K562 (cell line): ENCODE data around the gene TASP1. TPM values are rescaled to one million over a fixed set of nuclear protein-coding genes. Genes with fewer than 3 reads are reported as not detected.
A peak's percentile ranks its signal among the peaks of the same experiment; 100 is the strongest.

ENCODE experiments used
- ATAC-seq: fragments of 200-7000 bp; cut with Tn5 transposase; 3 replicates; pipeline ENCODE4 v1.9.1; 2020; ENCODE audit warnings: moderate library complexity
- BruUV-seq: library from RNA; stranded (reverse); fragments of 400-500 nt; replicated peaks from 2 replicates; lab custom pipeline; 2021; lab: Mats Ljungman, UMichigan
- CTCF ChIA-PET: fragments of 300-600 bp; formaldehyde crosslinking; extraction: SDS; loops from one replicate; lab custom pipeline; 2021; ENCODE audit warnings: low intra/inter-chr PET ratio; lab: Yijun Ruan, JAX
- POLR2A ChIA-PET: fragments of 300-600, 350-650 bp; sonication (Branson Sonifier 250); formaldehyde crosslinking; extraction: SDS; loops from one replicate; lab custom pipeline; 2021; ENCODE audit warnings: antibody characterized with exemption, inconsistent platforms; lab: Yijun Ruan, JAX
- DNase-seq, 4 experiments: peaks; one replicate each; pipeline versions ENCODE4 v3.0.0 to v3.0.0-alpha.2; 2011 to 2018; ENCODE audit warnings: low spot score in 3 of 4, mixed read lengths in 3 of 4; ENCODE audit errors: extremely low read depth in 1 of 4
- FAIRE-seq: peaks from 2 replicates; lab custom pipeline; 2011; peaks lifted over from hg19 to GRCh38; lab: Jason Lieb, UNC
- H2AFZ ChIP-seq: 2 replicates; pipeline ENCODE4 v1.6.0; 2011; ENCODE audit warnings: low read depth, low read length, control low read depth, inconsistent platforms
- H3K27ac ChIP-seq: fragments of 200-600 bp; 3 replicates; pipeline ENCODE4 v1.8.0; 2011; ENCODE audit warnings: low read depth, mild to moderate bottlenecking, control low read depth, inconsistent platforms, low read length, moderate library complexity, mixed read lengths; ENCODE audit errors: extremely low read depth
- H3K27me3 ChIP-seq, 2 experiments: fragments of 300-600 bp in 1 of 2; 2 replicates in 1 of 2; 3 replicates in 1 of 2; pipeline versions ENCODE4 v1.6.0 to v1.8.0; 2011; ENCODE audit warnings: inconsistent platforms in 2 of 2, low read length in 2 of 2, mild to moderate bottlenecking in 1 of 2, mixed read lengths in 1 of 2, moderate library complexity in 1 of 2; ENCODE audit not compliant: control insufficient read depth in 2 of 2, insufficient read depth in 2 of 2
- H3K36me3 ChIP-seq: fragments of 300-600 bp; 3 replicates; pipeline ENCODE4 v1.8.0; 2011; ENCODE audit warnings: mild to moderate bottlenecking, low read length, inconsistent platforms; ENCODE audit not compliant: control insufficient read depth, insufficient read depth
- H3K4me1 ChIP-seq, 2 experiments: fragments of 200-600 bp in 1 of 2; replicated peaks in 1 of 2; 2 replicates in 1 of 2; 3 replicates in 1 of 2; pipeline versions ENCODE4 v1.5.1 to v1.8.0; 2011; ENCODE audit warnings: inconsistent platforms in 2 of 2, low read length in 2 of 2, mild to moderate bottlenecking in 1 of 2, mixed read lengths in 1 of 2, moderate library complexity in 1 of 2; ENCODE audit not compliant: control insufficient read depth in 2 of 2, insufficient read depth in 2 of 2
- H3K4me2 ChIP-seq: 2 replicates; pipeline ENCODE4 v1.6.1; 2011; ENCODE audit warnings: low read length, control low read depth, inconsistent platforms, mixed read lengths; ENCODE audit not compliant: insufficient read depth
- H3K4me3 ChIP-seq: fragments of 200-600 bp; sonication (generic), shearing (Covaris generic); 2 replicates; pipeline ENCODE4 v1.5.1; 2016; ENCODE audit warnings: control low read depth, inconsistent platforms
- H3K79me2 ChIP-seq: fragments of 200-600 bp; 3 replicates; pipeline ENCODE4 v1.8.0; 2011; ENCODE audit warnings: low read length, inconsistent platforms; ENCODE audit not compliant: control insufficient read depth, insufficient read depth
- H3K9ac ChIP-seq, 2 experiments: 2 replicates each; pipeline versions ENCODE4 v1.6.0 to v1.6.1; 2011; ENCODE audit warnings: low read depth in 2 of 2, low read length in 2 of 2, control low read depth in 1 of 2, inconsistent platforms in 1 of 2, mild to moderate bottlenecking in 1 of 2, mixed read lengths in 1 of 2; ENCODE audit not compliant: insufficient read depth in 1 of 2
- H3K9me1 ChIP-seq: one replicate; pipeline ENCODE4 v1.6.0; 2011; ENCODE audit warnings: inconsistent platforms, mild to moderate bottlenecking, low read length, moderate library complexity; ENCODE audit not compliant: control insufficient read depth, insufficient read depth
- H3K9me3 ChIP-seq: replicated peaks from 2 replicates; pipeline ENCODE4 v1.5.1; 2011; ENCODE audit warnings: low read depth, low read length, inconsistent platforms; ENCODE audit not compliant: control insufficient read depth, insufficient read depth
- H4K20me1 ChIP-seq: replicated peaks from 2 replicates; pipeline ENCODE4 v1.6.1; 2011; ENCODE audit warnings: low read length, inconsistent platforms, mixed read lengths; ENCODE audit not compliant: control insufficient read depth, insufficient read depth
- DDX20 ChIP-seq: fragments of 450-650 bp; IDR thresholded peaks from 2 replicates; pipeline ENCODE4 v1.6.1; 2016; ENCODE audit warnings: missing genetic modification characterization, low read depth, mild to moderate bottlenecking, missing compliant biosample characterization, moderate library complexity
- EP300 ChIP-seq: IDR thresholded peaks from 2 replicates; pipeline ENCODE4 v1.6.1; 2012; ENCODE audit warnings: low read length, improper control_type of control experiment
- FOXK1 ChIP-seq: sonication (generic); formaldehyde crosslinking; IDR thresholded peaks from 2 replicates; pipeline ENCODE4 v1.8.0; 2022; ENCODE audit warnings: missing genetic modification reagents, mild to moderate bottlenecking, borderline replicate concordance
- GATAD2B ChIP-seq: fragments of 450-650 bp; IDR thresholded peaks from 2 replicates; pipeline ENCODE4 v1.6.1; 2017; ENCODE audit warnings: mild to moderate bottlenecking, borderline replicate concordance
- MEIS2 ChIP-seq: fragments of 450-650 bp; IDR thresholded peaks from 2 replicates; pipeline ENCODE4 v1.6.1; 2014; ENCODE audit warnings: mild to moderate bottlenecking; ENCODE audit not compliant: partially characterized antibody
- NFE2 ChIP-seq: IDR thresholded peaks from 2 replicates; pipeline ENCODE4 v1.6.1; 2014; ENCODE audit warnings: antibody characterized with exemption, low read depth
- PKNOX1 ChIP-seq: fragments of 450-650 bp; IDR thresholded peaks from 2 replicates; pipeline ENCODE4 v1.6.1; 2016
- RCOR1 ChIP-seq, 2 experiments: IDR thresholded peaks; 2 replicates each; pipeline ENCODE4 v1.6.1; 2012; ENCODE audit warnings: low read depth in 2 of 2, low read length in 2 of 2, borderline replicate concordance in 1 of 2, improper control_type of control experiment in 1 of 2
- TCF7L2 ChIP-seq: fragments of 150-350 bp; IDR thresholded peaks from 2 replicates; pipeline ENCODE4 v1.6.1; 2016; ENCODE audit warnings: low read depth, mild to moderate bottlenecking, low read length, moderate library complexity
- XRCC3 ChIP-seq: fragments of 450-650 bp; IDR thresholded peaks from 2 replicates; pipeline ENCODE4 v1.6.1; 2017; ENCODE audit warnings: mild to moderate bottlenecking, moderate library complexity
- ZFP1 ChIP-seq: fragments of 450-650 bp; formaldehyde crosslinking; IDR thresholded peaks from 2 replicates; pipeline ENCODE4 v1.4.0; 2020; ENCODE audit warnings: mild to moderate bottlenecking, mixed read lengths
- ZKSCAN1 ChIP-seq: fragments of 150-350 bp; IDR thresholded peaks from 2 replicates; pipeline ENCODE4 v1.6.1; 2016; ENCODE audit warnings: low read depth, low read length
- ZNF217 ChIP-seq: sonication (generic); formaldehyde crosslinking; IDR thresholded peaks from 2 replicates; pipeline ENCODE4 v1.8.0; 2022; ENCODE audit warnings: mild to moderate bottlenecking, missing genetic modification reagents
- ZNF76 ChIP-seq: fragments of 250-450 bp; sonication (Bioruptor Pico); IDR thresholded peaks from 2 replicates; pipeline ENCODE4 v1.4.0; 2020; ENCODE audit warnings: mild to moderate bottlenecking, moderate library complexity, borderline replicate concordance
- WGBS: fragments of 100-300 bp; shearing (Covaris generic); methylation state at CpG from one replicate; pipeline ENCODE4 v1.1.6; 2016; ENCODE audit warnings: low coverage, mixed read lengths; ENCODE audit not compliant: insufficient coverage; ENCODE audit errors: missing lambda C conversion rate; 5-methylcytosine and 5-hydroxymethylcytosine counted together
- in situ Hi-C: fragments of 300-500 bp; cut with MboI; formaldehyde crosslinking; loops from 4 replicates; pipeline ENCODE4 v1.15.0; 2018; ENCODE audit warnings: inconsistent platforms, mixed read lengths
- intact Hi-C: fragments of 100-400 bp; cut with micrococcal nuclease; formaldehyde crosslinking; loops from 2 replicates; pipeline ENCODE4 v1.14.2; 2022
- polyA plus RNA-seq, 8 experiments: library from polyadenylated mRNA; depleted of rRNA in 4 of 8; stranded (reverse) in 5 of 8; unstranded in 3 of 8; fragments of >200 nt; fragmentation: Nextera tagmentation in 2 of 8; fragmentation: Illumina TruSeq in 1 of 8; extraction: Ambion mirVana in 2 of 8; extraction: Trizol in 1 of 8; gene quantifications; 2 replicates each; pipeline versions ENCODE4 v1.2.1 to v1.2.3, GENCODE V29; 2011 to 2014; ENCODE audit warnings: inconsistent platforms in 1 of 8, missing spikeins in 1 of 8
- total RNA-seq, 7 experiments: library from RNA; depleted of rRNA in 6 of 7; stranded (reverse); fragments of >200 nt in 6 of 7; fragmentation: Illumina TruSeq in 2 of 7; extraction: Trizol in 2 of 7; gene quantifications; 2 replicates each; pipeline versions ENCODE4 v1.2.1 to v1.2.3, GENCODE V29; 2011 to 2021; ENCODE audit warnings: low replicate concordance in 1 of 7
- TF ChIP-seq, protein P1 (sequence below), 3 experiments: IDR thresholded peaks in 2 of 3; conservative IDR thresholded peaks in 1 of 3; 2 replicates each; pipeline ENCODE4 v1.5.1; 2011 to 2012; ENCODE audit warnings: low read length in 3 of 3, mild to moderate bottlenecking in 3 of 3, control low read depth in 2 of 3, improper control_type of control experiment in 1 of 3, inconsistent platforms in 1 of 3, low read depth in 1 of 3, mixed read lengths in 1 of 3, moderate library complexity in 1 of 3; ENCODE audit not compliant: insufficient read depth in 2 of 3

Gene TASP1
- total and polyA plus RNA-seq, 9 of the 15 experiments (the other 6 are each of a cell fraction or from before 2014, with no cell fraction given): 3.7 to 10.6 (median 6.4) TPM

- TF ChIP-seq ZNF217 (no peak), ZKSCAN1 (no peak), GATAD2B (no peak), ZNF76 (no peak), DDX20 (no peak), XRCC3 (no peak)
- TF ChIP-seq, all 486 proteins: peak for 0
Observed at GRCh38 chr20:13461849-13462458, 176.8 kb downstream of the TASP1 start (continued).

DNA sequence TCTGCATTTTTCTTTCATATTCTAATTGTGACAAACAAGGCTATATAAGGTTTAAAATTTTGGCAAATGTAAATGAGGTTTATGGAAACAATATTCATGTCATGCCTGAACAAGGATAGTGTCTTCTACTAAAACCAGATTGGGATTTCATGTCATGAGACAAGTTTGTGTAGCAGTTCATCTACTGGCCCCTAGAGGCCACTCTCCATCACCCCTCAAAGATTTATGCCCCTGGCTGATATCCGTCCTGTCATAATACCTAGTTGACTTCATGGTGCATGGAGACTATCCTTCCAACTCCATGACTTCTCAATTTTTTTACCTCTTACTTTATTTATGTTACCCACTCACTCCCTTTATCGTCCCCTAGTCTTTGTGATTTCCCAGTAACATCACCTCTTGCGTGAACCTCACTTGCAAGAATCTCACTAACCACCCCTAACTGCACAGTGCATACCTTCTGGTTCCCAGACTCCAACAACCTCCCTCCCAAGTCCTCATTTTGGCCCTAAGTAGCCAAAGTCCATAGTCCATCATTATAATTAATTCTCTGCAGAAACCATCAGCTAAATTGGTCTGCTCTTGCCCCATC is 179.8 kb downstream of the TASP1 start:
- BruUV-seq: no TSS peak
- TF ChIP-seq PKNOX1 (peak; percentile 64), TCF7L2 (no peak), FOXK1 (CRISPR knock-in tag) (no peak), RCOR1 (IDR thresholded peaks at IDR 0.05; ENCODE audit: borderline replicate concordance in 1 of 2, low read depth in 2 of 2, low read length in 2 of 2) (no peak), EP300 (no peak), NFE2 (no peak), ZNF217 (no peak), ZFP1 (no peak), MEIS2 (peak; percentile 80)
- TF ChIP-seq, protein P1, sequence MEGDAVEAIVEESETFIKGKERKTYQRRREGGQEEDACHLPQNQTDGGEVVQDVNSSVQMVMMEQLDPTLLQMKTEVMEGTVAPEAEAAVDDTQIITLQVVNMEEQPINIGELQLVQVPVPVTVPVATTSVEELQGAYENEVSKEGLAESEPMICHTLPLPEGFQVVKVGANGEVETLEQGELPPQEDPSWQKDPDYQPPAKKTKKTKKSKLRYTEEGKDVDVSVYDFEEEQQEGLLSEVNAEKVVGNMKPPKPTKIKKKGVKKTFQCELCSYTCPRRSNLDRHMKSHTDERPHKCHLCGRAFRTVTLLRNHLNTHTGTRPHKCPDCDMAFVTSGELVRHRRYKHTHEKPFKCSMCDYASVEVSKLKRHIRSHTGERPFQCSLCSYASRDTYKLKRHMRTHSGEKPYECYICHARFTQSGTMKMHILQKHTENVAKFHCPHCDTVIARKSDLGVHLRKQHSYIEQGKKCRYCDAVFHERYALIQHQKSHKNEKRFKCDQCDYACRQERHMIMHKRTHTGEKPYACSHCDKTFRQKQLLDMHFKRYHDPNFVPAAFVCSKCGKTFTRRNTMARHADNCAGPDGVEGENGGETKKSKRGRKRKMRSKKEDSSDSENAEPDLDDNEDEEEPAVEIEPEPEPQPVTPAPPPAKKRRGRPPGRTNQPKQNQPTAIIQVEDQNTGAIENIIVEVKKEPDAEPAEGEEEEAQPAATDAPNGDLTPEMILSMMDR (IDR thresholded peaks at IDR 0.05 in 2 of 3, conservative IDR thresholded peaks at IDR 0.05 in 1 of 3; ENCODE audit: insufficient read depth in 2 of 3, low read depth in 1 of 3, low read length in 3 of 3): peak; percentile 58 to 73 (median 66)

More for the DNA sequence above, 179.8 kb downstream of the TASP1 start:
- in situ Hi-C loops (no loop called here), intact Hi-C loops (loop anchor here (2.0 to 10.0 kb wide), 2 partner anchors 86 to 244 kb away; no protein-coding TSS in a partner anchor)
- Histone ChIP-seq H3K36me3 (no peaks in the 10 kb centered on the region), H3K27me3 (no peaks in the 10 kb centered on the region), H3K4me3 (no peak overlapping the region), H4K20me1 (no peaks in the 10 kb centered on the region), H3K9me1 (no peaks in the 10 kb centered on the region), H3K27ac (no peak overlapping the region), H3K9me3 (no peaks in the 10 kb centered on the region), H3K4me1 (no peaks in the 10 kb centered on the region), H2AFZ (no peak overlapping the region), H3K4me2 (no peak overlapping the region), H3K79me2 (no peaks in the 10 kb centered on the region), H3K9ac (no peak overlapping the region)
- CTCF ChIA-PET: no interaction called here
- 35% methylated on average over 3 of the region's 3 CpGs for WGBS
- peak; percentile 76 for FAIRE-seq
- POLR2A ChIA-PET: no interaction called here
- ATAC-seq: peak; percentile 85
- DNase-seq: peak; percentile 39 to 51 (median 45)
